ENCODE measurements around the gene VBP1.
"Not testable (repeated sequence)": the region's sequence is repeated elsewhere in the genome, so short reads cannot be mapped to it uniquely, and the experiment has no call there.

DNA sequence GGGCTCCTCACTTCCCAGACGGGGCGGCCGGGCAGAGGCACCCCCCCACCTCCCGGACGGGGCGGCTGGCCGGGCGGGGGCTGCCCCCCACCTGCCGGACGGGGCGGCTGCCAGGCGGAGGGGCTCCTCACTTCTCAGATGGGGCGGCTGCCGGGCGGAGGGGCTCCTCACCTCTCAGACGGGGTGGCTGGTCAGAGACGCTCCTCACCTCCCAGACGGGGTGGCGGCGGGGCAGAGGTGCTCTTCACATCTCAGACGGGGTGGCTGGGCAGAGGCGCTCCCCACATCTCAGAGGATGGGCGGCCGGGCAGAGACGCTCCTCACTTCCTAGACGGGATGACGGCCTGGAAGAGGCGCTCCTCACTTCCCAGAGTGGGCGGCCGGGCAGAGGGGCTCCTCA, 7.5 kb downstream of the VBP1 start:
- TF ChIP-seq CTCF (IDR thresholded peaks at IDR 0.05; ENCODE audit: low read depth, low read length, poor library complexity, severe bottlenecking); EZH2phosphoT487 (IDR thresholded peaks at IDR 0.05; ENCODE audit: borderline replicate concordance, low read length): not testable (repeated sequence)

Data from DOHH2 (cell line).